KG1 (cell line): ENCODE results near the gene GTF3C4.
A peak's percentile ranks its signal among the peaks of the same experiment; 100 is the strongest.

Source experiments
- DNase-seq: peaks from one replicate; lab custom pipeline; 2025; lab: John Stamatoyannopoulos, UW

The GTF3C4 gene

DNA sequence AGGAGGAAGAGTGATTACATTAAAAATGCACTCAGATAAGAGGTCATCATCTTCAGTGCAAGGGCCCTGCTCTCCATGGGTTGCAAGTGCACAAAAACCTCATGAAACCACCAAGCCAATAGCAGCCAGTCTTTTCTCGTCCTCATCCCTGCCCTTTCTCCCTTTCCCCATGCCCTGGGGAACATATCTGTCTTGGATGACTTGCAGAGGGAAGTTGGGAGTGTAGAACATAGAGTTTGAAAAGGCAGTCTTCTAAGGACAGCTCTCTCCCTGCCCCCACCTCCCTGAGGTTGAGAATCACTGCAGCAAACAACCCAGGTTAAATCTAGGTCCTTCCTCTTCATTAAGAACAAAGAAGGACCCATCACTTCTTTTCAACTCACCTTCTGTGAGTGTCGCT lies 22.5 kb upstream of the GTF3C4 start:
- DNase-seq, result no peak

DNA sequence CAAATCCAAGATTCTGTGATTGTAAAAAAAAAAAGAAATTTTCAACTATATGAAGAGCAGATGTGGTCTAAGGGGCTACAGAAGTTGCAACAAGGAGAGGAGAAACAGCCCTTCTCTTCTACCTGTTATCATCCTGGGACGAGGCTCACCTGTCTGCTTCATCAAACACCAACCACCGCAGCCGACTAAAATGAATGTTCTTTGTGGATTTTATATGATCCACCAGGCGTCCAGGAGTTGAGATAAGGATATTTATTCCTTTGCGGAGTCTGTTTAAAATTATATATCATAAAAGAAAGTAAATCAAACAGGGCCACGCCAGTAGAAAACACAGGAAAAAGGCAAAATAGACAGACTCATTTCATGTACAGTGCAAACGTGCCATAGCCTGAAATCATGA lies 22.0 kb upstream of the GTF3C4 start:
- DNase-seq, result no peak

DNA sequence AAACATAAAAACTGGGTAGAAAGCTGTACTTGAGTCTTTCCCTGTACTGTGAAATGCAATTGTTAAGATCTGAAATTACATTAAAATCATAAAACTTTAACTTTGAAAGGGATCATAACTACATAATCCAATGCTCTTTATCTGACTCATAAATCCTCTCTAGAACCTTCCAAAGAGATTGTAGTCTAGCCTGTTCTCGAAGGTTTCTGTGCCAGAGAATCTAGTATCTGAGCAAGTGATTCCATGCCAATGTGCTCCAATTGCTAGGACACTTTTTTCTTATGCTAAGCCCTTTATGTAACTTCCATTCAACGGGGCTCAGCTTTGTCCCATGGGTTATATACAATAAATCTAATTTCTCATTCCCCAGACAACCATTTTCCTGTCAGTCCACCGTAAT lies 21.6 kb upstream of the GTF3C4 start:
- no peak for DNase-seq

DNA sequence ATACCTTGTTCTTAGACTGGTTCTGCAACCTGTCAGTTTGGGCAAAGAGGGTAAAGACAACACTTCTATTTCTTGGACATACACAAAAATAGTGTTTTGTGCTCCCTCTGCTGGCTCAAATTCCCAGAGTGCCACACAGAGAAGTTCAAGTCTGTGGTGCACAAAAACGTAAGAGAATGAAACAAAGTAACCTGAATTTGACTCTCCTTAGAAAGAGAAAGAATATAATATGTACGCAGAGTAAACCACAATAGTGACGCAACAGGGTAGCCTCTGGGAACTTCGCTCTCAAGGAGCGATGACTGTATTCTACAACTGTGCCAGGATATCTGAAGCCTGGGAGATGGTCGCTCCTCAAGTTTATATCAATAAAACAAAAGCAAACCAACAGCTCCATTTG lies 19.0 kb upstream of the GTF3C4 start:
- DNase-seq, result no peak

DNA sequence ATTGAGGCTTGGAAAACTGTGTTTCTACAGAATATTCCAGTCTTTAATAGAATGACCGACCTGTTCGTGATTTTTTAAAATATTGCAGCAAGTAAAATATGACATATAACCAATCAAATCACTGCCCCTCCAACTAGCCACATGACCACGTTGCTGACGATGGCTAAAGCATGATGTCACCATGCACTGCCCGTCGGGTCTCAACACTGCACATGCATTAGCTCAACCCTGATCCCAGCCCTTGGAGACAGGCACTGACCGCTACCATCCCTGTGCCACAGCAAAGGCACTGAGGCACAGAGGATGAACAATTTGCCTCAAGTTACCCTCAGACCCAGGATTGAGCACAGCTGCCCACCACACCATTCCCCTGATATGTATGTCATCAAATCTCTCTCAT lies 14.0 kb upstream of the GTF3C4 start:
- no peak for DNase-seq

DNA sequence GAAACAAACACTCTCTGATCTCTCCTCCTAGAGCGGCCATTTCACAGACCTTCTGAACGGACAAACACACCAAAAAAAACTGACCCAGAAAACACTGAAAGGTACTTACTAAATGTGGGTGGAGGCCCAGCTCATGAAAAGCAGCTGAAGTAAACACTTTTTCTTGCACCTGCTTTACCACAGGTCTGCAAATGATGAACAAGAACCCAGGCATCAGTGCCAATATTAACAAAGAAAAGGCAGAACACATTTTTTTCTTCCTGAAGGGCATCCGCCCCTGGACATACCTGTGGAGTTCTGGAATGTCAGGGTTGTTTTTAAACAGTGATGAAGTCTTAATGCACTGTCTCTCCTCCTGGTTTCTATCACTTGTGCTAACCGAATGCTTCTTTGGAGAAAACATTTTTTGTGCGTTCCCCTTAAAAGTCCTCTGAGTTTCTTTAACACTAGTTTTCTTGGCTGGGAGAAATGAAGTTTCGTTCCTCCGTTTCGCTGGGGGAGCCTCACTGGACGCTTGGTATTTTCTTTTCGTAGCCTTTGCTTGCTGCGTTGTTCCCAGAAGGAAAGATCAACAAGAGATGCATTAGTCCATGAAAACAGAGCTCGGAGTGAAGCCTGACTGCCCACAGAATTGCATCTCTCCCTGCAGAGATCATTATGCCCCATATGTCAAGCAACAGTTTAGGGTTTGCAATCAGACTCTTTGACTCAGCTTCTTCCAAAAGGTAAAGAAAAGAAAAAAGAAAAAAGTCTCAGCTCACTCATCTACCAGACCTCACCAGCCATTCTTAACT lies 7.9 kb upstream of the GTF3C4 start:
- DNase-seq, result no peak

DNA sequence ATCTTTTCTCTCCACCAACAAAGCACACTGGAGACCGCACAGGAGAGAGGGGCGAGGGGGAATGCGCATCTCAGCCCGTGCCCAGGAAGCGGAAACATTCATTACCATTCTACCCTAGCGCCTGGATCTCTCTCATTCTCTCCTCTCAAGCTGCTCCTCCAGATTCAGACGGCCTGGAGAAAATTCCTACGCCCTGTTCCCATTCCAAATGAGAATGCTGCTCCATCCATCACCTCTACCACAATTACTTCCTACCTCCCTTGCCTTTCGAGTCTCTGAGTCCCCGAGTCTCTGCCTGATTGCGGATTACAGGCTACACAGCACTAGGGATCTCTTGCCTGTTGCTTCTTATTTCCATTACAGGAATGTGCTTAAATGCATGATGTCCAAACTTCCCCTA lies 7.1 kb upstream of the GTF3C4 start:
- DNase-seq, result no peak

DNA sequence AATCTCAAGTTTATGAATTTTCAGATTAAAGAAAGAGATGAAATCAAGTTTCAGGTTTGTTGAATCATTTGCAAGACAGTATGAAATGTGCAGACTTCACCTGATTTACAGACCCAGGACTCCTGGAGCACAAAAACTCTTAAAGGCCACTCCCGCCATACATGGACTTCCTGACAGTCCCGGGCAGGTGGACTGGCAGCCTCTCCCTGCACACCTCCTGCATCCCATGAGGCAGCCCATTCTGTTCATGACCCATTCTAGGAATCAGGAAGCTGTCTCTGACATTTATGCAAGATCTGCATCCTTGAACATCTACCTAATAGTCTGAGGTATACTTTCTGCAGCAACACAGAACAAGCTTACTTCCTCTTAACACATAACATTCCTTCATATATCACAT lies 6.4 kb upstream of the GTF3C4 start:
- DNase-seq, result no peak

DNA sequence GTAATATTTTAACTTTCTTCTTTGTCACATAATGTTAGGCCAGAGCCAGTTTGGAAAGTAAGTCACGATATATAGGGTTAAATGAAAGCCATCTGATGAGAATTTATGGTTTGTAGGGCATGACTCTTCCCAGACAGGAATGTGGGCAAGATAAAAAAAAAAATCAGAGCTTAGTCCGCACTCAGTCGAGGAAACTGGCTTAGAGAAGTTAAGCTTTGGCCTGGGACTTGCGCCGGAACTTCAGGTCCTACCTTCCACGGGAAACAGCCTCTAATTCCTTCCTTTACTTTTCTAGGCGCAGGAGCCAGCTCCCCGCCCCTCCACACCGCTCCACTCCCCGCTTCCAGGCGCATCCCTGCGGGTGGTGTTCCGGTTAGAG lies 956 bp upstream of the GTF3C4 start:
- DNase-seq, result no peak

DNA sequence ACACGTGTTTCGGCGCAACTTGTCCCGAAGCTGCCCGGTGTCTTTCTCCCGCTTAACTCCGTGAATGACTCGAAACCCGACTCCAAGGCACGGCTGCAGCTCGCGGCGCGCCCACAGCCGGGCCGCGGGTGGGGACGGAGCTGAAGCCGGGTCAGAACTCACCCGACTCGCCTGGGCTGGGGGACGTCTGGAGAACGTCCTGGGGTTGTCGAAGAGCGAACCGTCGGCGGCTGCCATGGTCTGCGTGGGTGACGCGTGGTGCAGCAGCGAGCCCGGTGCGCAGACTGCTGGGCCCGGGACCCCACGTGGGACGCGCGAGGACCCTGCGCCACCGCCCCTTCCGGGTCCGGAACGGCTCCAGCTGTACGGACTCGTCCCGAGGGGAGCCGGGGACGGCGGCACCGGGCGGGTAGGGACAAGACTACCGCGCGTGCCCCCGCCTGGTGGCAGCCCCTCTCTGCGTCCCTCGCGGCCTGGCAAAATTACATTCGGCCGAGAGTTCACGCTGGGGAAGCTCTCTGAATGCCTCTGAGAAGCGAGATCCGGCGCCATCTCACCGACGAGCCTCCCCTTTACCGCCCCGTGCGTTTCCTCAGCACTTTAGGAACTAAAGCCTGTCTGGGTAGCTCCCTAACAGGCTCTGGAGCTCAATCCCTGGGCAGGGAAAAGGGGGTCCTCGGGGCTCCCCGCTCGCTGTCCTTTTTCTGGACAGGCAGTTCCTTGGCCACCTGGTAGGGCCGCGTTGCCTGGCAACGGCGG lies 387 bp upstream of the GTF3C4 start, which contains the start of gene DDX31:
DDX31 (minus strand) TSS at position 286 of the 759 bp plus-strand sequence; CDS start at position 237, 49 bp downstream.
- peak; percentile 89 for DNase-seq

DNA sequence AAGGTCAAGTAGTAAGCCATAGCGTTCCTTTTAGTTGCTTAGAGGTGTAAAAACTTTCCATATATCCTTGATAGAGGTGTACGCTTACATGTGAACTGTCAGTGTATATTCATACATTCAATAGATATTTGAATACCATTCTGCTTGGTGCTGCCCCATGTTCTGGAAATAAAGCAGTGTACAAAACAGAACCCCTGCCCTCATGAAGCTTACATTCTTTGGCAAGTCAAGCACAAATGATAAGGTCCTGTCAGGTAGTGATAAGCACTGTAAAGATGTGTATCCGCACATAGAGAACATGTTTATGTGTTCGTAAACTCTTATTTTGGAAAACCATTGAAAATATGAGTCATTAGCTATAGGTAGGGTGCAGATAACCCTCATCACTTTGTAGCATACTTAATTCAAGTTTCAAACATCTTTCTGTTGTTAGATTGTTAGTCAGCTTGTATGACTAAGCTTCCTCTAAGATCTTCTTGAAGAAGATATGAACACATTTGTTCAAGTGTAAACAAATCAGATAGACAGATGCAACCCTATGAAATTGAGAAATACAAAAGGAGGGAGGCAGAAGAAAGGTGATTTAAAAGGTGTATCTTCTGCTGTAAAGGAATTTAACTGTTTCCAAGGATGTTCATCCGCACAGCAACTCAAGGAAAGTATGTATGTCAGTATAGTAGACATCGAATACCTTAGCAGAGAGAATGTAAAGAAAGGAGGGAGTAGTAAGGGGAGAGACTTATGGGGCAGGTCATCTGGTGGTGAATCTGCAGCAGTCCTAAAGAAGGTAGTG lies 1.6 kb downstream of the GTF3C4 start:
- no peak for DNase-seq

DNA sequence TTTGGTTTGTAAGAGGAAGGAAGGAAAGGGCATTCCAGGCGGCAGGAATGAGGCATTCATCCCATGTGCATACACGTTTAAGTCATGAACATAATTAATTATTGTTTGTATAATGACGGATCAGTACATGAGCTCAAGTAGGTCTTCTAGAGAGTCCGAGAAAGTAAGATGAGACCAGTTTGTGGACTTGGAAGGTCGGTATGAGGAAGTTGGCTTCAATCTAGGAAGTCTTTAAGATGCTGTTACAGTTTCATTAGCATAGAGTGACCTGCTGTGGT lies 2.1 kb downstream of the GTF3C4 start:
- DNase-seq, result no peak

DNA sequence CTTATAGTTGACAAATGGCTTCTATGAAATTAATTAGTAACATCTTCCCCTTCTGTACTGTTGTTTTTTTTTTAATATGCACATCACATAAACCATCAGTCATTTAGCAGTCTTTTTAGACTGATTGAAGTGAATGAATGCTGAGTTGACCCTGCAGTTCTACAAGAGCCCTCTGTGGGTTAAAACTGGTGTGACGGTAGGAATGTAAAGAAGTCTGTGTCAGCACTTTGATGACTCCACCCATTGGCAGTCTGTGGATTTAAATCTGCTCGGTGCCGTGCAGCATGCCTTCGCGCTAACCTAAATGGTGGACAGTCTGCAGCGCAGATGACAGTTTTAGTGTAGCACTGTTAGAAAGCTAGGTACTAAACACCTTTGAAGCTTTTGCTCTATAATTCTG lies 3.1 kb downstream of the GTF3C4 start:
- DNase-seq, result no peak

DNA sequence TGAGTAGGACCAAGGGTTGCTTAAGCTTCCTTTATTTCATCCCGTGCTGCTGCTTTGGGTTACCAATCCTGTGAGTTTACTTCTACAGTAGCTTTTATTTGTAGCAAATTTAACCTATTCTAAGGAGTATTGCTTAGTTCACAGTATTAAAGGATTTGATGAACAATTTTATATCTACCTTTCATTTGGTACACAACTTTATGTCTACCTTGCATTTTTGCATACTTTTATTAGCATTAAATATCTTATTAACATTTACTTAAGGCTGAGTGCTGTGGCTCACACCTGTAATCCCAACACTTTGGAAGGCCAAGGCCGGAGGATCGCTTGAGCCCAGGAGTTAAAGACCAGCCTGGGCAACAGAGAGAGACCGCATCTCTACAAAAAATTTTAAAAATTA lies 4.2 kb downstream of the GTF3C4 start:
- no peak for DNase-seq

DNA sequence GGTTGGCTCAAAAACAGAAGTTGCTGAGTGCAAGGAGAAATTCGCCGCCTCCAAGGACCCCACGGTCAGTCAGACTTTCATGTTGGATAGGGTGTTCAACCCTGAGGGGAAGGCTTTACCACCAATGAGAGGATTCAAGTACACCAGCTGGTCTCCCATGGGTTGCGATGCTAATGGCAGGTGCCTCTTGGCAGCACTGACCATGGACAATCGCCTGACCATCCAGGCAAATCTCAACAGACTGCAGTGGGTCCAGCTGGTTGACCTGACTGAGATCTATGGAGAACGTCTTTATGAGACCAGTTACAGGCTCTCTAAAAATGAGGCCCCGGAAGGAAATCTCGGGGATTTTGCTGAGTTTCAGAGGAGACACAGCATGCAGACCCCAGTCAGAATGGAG lies 7.7 kb downstream of the GTF3C4 start:
- DNase-seq, result no peak

DNA sequence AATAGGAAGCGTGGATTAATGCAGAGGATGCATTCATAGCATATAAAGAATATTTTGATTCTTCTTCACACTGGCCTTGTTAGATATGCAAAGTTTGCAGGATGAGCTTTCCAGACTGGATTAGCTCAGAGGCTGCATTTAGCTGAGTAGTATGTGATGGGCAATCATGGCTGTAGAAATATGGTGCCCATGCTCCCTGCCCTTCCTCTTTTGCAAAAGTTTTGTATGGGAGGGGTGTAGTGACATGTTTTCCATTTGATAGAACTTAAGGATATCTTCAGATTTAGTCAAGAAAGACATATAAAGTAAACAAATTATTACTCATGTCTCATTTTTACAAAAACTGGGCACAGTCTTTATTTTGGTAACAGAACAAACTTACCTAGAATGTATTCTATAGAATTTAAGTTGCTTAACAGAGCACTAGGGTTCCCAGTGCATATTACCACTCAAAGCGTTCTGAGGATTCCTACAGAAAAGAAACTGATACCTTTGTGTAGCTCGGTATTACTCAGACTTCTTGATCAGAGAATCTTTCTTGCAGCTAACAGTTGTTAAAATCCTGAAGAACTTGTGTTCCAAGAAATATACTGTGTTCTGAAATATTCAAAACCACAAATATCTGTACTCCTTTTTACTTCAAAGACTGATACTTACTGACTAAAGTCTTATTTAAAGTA lies 9.8 kb downstream of the GTF3C4 start:
- DNase-seq, result no peak

DNA sequence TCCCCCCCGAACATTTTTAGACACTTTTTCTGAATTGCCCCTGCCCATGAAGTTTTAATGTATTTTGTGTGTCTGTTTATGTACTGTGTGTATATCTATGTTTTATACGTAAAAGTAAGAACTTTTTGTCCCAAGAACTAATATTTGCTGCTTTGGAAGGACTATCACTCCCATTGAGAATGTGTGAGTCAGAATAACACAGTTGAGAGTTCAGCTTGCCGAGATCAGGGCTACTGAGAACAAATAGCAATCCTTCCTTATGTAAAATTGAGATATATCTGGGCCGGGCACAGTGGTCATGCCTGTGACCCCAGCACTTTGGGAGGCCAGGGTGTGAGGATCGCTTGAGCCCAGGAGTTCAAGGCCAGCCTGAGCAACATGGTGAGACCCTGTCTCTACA lies 11.3 kb downstream of the GTF3C4 start:
- no peak for DNase-seq

DNA sequence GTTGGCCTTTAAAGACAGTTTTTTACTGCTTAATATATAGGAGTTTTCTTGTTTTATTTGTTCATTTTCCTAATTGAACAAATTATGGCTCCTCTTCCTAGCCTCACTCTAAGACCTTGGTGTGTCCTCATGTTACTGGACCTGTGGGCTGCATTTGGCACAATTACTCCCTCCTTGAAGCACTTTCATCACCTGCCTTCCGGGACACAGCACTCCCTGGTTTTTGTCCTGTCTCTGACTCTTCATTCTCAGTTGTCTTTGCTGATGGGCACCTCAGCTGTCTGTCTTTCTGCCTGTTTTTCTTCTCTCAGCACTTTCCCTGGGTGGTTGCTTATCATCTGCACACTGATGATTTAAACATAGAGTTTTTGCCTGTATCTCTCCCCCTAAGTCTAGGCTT lies 13.6 kb downstream of the GTF3C4 start:
- DNase-seq, result no peak

DNA sequence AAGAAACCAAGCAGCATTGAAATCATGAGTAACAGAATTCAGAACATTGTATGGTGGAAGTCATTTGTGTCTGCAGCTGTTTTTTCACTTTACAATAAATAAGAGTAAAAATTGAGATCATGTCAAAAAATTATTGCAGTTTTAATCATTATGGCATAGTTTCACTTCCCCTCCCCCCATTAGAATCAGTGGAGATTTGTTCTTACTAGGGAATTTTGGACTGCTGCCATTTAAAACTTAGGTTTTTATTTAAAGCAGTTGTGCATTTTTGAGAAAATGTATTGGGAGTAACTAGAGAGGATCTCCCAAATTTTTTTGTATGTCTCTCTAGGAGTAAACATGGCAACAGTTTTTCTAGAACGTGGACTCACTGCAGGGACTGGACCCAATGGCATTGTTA lies 20.4 kb downstream of the GTF3C4 start:
- DNase-seq, result no peak

DNA sequence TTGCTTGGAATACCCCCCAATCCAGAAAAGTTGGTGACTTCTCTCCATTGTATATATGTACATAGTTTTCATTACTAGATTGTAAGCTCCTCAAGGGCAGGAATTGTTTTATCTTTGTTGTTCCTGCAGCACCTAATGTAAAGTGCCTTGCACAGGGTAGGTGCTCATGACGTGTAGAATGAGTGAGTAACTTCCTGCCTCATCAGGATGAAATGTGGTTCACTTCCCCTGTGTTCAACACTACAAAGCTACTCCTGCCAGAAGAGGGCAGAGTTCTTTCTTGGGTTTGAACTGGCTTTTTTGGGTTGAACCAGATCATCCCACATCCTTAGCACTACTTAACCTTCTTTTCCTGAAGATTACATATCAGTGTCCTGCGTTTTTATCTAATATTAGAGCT lies 23.9 kb downstream of the GTF3C4 start:
- peak; percentile 5 for DNase-seq

DNA sequence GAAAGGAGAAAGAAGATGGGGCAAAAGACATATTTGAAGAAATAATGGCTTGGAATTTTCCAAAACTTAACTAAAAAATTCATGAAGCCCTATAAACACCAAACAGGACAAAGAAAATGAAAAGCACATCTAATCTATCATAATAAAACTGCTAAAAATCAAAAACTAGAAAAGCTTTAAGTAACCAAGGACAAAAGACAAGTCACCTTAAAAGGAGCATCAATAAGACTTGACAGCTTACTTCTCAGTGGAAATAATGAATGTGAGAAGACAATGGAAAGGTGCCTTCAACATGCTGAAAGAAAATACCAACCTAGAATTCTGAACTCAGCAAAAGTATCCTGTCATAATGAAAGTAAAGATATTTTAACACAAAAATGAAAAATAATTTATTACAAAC lies 27.0 kb downstream of the GTF3C4 start:
- DNase-seq, result no peak

DNA sequence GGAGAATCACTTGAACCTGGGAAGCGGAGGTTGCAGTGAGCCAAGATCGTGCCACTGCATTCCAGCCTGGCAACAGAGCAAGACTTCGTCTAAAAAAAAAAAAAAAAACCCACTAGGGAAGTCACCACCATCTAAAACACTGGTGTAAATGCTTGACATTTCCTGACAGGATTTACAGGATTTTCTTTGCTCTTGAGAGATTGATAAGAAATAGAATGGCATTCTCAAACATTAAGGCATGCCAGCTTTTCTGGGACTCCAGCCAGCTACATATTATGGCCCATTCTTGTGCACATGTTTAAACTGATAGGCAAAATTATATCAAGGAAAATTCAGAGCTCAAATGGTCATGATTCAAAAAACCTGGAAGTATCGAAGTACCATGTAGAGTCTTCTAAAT lies 28.7 kb downstream of the GTF3C4 start:
- DNase-seq, result no peak

DNA sequence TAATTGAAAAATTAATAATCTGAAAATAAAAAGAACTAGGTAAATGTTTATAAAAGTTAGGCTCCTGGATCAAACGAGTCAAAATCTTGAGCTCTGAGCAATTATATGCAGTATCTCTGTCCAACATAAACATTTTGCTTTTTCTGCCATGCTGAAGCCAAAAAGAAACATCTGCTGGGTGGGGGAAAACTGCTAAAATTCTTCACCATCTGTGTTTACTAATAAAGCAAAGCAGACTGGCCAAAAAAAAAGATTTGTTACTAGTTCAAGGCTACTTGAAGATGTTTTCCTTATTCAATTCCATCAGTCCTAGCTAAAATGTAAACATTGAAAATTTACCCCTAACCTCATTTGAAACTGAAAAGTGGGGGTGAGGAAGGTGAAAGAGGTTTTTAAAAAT lies 29.7 kb downstream of the GTF3C4 start:
- DNase-seq, result no peak
